ENCODE data around the gene PCDH15.

- TF ChIP-seq, protein P1, sequence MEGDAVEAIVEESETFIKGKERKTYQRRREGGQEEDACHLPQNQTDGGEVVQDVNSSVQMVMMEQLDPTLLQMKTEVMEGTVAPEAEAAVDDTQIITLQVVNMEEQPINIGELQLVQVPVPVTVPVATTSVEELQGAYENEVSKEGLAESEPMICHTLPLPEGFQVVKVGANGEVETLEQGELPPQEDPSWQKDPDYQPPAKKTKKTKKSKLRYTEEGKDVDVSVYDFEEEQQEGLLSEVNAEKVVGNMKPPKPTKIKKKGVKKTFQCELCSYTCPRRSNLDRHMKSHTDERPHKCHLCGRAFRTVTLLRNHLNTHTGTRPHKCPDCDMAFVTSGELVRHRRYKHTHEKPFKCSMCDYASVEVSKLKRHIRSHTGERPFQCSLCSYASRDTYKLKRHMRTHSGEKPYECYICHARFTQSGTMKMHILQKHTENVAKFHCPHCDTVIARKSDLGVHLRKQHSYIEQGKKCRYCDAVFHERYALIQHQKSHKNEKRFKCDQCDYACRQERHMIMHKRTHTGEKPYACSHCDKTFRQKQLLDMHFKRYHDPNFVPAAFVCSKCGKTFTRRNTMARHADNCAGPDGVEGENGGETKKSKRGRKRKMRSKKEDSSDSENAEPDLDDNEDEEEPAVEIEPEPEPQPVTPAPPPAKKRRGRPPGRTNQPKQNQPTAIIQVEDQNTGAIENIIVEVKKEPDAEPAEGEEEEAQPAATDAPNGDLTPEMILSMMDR (IDR thresholded peaks at IDR 0.05; ENCODE audit: poor library complexity), result no peak
- no peak for TF ChIP-seq EZH2 (IDR thresholded peaks at IDR 0.05; ENCODE audit: borderline replicate concordance)
- no peak for TF ChIP-seq EZH2phosphoT487 (IDR thresholded peaks at IDR 0.05; ENCODE audit: low read depth, severe bottlenecking, unreplicated experiment)
Measured at GRCh38 chr10:54342058-54342457, 459.0 kb downstream of the PCDH15 start.
